ENCODE data around the gene LHX1. TPM values are rescaled to one million over a fixed set of nuclear protein-coding genes. Genes with fewer than 3 reads are reported as not detected.

LHX1 gene
- total RNA-seq, 3 donors from 2014 or later (not counting 1 experiment from before 2014, with no cell fraction given): not detected

- Mint-ChIP-seq H3K36me3 (no peaks in the 10 kb centered on the region), H3K27me3 (ENCODE audit: low read depth in 2 of 2) (peaks cover 9 to 15% of the 10 kb centered on the region in 2 donors), H3K4me3 (no peak overlapping the region), H3K27ac (no peak overlapping the region), H3K4me1 (no peaks in the 10 kb centered on the region), H3K9me3 (no peaks in the 10 kb centered on the region)
- no peak for DNase-seq
- no peaks in the 10 kb centered on the region for H3K36me3 ChIP-seq (ENCODE audit: control insufficient read depth, insufficient read depth, low read length)
- no peaks in the 10 kb centered on the region for H3K27me3 ChIP-seq (ENCODE audit: control insufficient read depth, insufficient read depth, low read length)
- no peak overlapping the region for H3K27ac ChIP-seq (ENCODE audit: low read length)
- no peaks in the 10 kb centered on the region for H3K4me1 ChIP-seq (ENCODE audit: control insufficient read depth, insufficient read depth, low read length)
- H3K4me3 ChIP-seq (ENCODE audit: low read length): no peak overlapping the region
- ATAC-seq: no peak
- WGBS (ENCODE audit: insufficient coverage): 86% methylated on average over 5 of the region's 5 CpGs
- H3K9me3 ChIP-seq (ENCODE audit: control insufficient read depth, insufficient read depth, low read length): no peaks in the 10 kb centered on the region
- intact Hi-C loops (cut with micrococcal nuclease): no loop called here
- TF ChIP-seq CTCF (IDR thresholded peaks at IDR 0.05): no peak
These were observed 42.4 kb upstream of the LHX1 start for GRCh38 chr17:36894925-36895324.

- DNase-seq (no peak), ATAC-seq (no peak)
- Histone ChIP-seq H3K4me1 (ENCODE audit: control insufficient read depth, insufficient read depth, low read length) (no peaks in the 10 kb centered on the region), H3K9me3 (ENCODE audit: control insufficient read depth, insufficient read depth, low read length) (no peaks in the 10 kb centered on the region), H3K27me3 (ENCODE audit: control insufficient read depth, insufficient read depth, low read length) (no peaks in the 10 kb centered on the region), H3K36me3 (ENCODE audit: control insufficient read depth, insufficient read depth, low read length) (no peaks in the 10 kb centered on the region), H3K27ac (ENCODE audit: low read length) (no peak overlapping the region), H3K4me3 (ENCODE audit: low read length) (no peak overlapping the region)
- H3K27ac Mint-ChIP-seq: no peak overlapping the region
- no peak overlapping the region for H3K4me3 Mint-ChIP-seq
- intact Hi-C loops (cut with micrococcal nuclease): no loop called here
- H3K4me1 Mint-ChIP-seq: no peaks in the 10 kb centered on the region
- TF ChIP-seq CTCF (IDR thresholded peaks at IDR 0.05): no peak
- peaks cover 9 to 19% of the 10 kb centered on the region in 2 donors for H3K27me3 Mint-ChIP-seq (ENCODE audit: low read depth in 2 of 2)
- H3K36me3 Mint-ChIP-seq: no peaks in the 10 kb centered on the region
- H3K9me3 Mint-ChIP-seq: no peaks in the 10 kb centered on the region
- 77% methylated on average over 7 of the region's 7 CpGs for WGBS (ENCODE audit: insufficient coverage)
These were observed 37.8 kb upstream of the LHX1 start for GRCh38 chr17:36899250-36900159.

- whole genome bisulfite sequencing (ENCODE audit: insufficient coverage): 84% methylated on average over 6 of the region's 7 CpGs
- H3K9me3 Mint-ChIP-seq: no peaks in the 10 kb centered on the region
- H3K27me3 Mint-ChIP-seq (ENCODE audit: low read depth in 2 of 2): peaks cover 9 to 16% of the 10 kb centered on the region in 2 donors
- ATAC-seq (no peak), DNase-seq (no peak)
- Histone ChIP-seq H3K4me3 (ENCODE audit: low read length) (no peak overlapping the region), H3K36me3 (ENCODE audit: control insufficient read depth, insufficient read depth, low read length) (no peaks in the 10 kb centered on the region), H3K27me3 (ENCODE audit: control insufficient read depth, insufficient read depth, low read length) (no peaks in the 10 kb centered on the region), H3K9me3 (ENCODE audit: control insufficient read depth, insufficient read depth, low read length) (no peaks in the 10 kb centered on the region), H3K4me1 (ENCODE audit: control insufficient read depth, insufficient read depth, low read length) (no peaks in the 10 kb centered on the region), H3K27ac (ENCODE audit: low read length) (no peak overlapping the region)
- H3K36me3 Mint-ChIP-seq: no peaks in the 10 kb centered on the region
- intact Hi-C loops (cut with micrococcal nuclease): no loop called here
- no peak overlapping the region for H3K4me3 Mint-ChIP-seq
- H3K27ac Mint-ChIP-seq: no peak overlapping the region
- no peak for TF ChIP-seq CTCF (IDR thresholded peaks at IDR 0.05)
- H3K4me1 Mint-ChIP-seq: no peaks in the 10 kb centered on the region
These were observed 37.1 kb upstream of the LHX1 start for GRCh38 chr17:36900160-36900512.
